DMS 273 (cell line): ENCODE data around the gene GRB10.

ENCODE experiments used
- DNase-seq: peaks from one replicate; lab custom pipeline; 2025; ENCODE audit not compliant: unreplicated experiment; lab: John Stamatoyannopoulos, UW

GRB10 gene

GRCh38 chr7:50721661-50722259, 60.9 kb downstream of the GRB10 start:
- DNase-seq = no peak

DNA sequence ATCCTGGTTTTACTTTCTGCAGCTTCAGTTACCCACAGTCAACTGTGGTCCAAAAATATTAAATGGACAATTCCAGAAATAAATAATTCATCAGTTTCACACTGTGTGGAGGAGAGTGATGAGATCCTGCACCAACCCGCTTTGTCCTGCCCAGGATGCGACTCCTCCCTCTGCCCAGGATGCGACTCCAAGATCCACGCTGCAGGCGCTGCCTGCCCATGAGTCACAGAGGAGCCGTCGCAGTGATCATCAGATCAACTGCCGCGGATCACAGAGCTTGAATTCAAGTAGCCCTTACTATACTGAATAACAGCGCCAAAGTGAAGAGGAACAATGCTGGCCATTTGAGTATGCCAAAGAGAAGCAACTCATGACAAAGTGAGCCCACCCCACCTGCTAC, 61.5 kb downstream of the GRB10 start:
- DNase-seq = no peak

DNA sequence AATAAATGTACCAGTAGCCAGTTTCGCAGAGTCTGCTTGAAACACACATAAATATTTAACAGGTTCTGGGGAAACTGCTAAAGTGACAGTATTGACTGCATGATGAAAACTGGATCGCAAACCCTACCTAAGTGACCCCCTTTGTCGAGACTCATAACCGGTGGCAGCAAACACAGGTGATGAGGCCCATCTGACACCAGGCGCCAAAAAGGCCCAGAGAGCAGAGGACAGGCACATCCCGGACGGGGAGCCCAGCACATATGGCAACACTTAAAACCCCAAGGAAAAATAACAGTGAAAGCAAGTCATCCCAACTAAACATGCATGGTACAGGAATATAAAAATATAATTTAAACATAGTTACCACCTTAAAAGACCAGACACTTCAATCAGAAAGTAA, 62.4 kb downstream of the GRB10 start:
- DNase-seq = no peak

DNA sequence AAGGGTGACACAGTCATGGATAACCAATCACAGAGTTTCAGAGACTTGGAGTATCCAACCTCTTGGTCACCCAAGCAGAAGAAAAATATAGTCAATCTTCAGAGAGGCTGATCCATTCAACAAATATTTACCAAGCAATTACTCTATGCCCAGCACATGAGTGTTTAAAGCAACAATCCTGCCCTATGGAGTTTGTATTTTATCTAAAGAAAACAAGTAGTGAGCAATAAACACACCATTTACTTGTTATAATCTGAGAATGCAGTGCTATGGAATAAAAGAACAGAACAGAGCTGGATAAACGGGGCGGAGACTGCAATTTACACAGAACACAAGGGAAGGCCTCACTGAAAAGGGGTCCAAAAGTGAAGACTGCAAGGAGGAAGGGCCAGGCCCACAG, 63.8 kb downstream of the GRB10 start:
- no peak for DNase-seq

DNA sequence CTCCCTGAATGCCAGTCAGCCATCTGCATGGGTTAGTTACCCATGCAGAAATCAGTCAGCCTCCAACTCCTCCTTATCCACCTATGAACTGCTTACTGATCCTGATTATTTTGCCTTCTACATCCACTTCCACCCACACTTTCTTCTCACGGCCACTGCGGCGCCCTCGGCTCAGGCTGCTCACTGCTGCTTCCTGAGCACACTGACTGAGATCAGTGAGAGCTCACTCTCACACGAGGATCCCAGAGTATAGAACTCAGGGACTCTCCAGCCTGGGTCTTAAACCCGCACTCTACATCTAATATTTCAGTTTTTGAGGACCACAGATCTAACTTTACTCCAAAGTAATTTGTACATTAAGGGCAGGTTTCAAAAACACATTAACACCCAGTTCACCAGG, 64.4 kb downstream of the GRB10 start:
- DNase-seq = no peak

- DNase-seq = no peak
These were observed 65.5 kb downstream of the GRB10 start for GRCh38 chr7:50717181-50717580.

- DNase-seq = no peak
These were observed 67.8 kb downstream of the GRB10 start for GRCh38 chr7:50714857-50715256.

DNA sequence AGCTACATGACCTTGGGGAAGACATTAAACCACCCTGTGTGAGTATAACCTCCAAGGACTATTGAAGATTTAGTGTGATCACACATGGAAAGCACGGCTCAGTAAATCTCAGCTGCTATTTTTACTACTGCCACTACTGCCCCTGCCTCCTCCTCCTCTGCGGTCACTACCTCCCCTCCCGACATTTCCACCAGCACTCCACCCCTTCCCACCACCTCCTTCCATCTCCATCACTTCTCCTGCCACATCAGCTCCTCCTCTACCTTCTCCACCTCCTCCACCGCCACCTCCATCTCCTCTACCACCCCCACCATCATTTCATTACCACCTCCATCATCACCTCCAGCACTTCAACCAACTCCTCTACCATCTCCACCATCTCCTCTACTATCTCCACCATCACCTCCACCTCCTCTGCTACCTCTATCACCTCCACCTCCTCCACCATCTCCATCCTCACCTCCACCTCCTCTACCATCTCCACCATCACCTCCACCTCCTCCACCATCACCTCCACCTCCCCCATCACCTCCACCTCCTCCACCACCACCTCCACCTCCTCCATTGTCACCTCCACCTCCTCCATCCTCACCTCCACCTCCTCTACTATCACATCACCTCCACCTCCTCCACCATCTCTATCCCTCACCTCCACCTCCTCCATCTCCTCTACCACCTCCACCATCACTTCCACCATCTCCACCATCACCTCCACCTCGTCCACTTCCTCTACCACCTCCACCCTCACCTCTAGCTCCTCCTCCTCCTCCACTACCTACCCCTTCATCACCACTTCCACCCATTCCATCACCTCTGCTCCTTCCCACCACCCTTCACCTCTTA, 69.4 kb downstream of the GRB10 start:
- no peak for DNase-seq

- peak; percentile 26 for DNase-seq
These were observed 70.2 kb downstream of the GRB10 start for GRCh38 chr7:50712252-50713122.

- no peak for DNase-seq
These were observed 71.2 kb downstream of the GRB10 start for GRCh38 chr7:50711271-50712175.

GRCh38 chr7:50710441-50711154, 72.1 kb downstream of the GRB10 start:
- no peak for DNase-seq

DNA sequence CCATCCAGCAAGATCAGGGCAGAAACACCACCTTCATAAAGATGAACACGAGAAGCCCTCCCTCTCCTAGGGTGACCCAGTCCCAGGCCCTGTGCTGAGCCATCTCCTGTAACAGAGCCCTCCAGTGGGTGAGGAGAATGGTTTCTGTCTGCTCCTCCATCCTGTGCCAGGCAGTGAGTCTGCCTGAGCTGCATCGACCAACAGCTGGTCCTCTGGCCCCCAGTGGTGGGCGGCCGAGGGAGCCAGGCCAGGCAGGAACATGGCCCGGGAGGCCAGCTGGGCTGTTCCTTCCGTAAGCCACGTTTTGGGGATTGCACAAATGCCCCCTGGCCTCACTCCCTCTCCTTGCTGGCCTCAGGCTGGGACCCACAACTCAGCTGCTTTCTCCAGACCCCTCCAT, 73.5 kb downstream of the GRB10 start:
- peak; percentile 20 for DNase-seq

DNA sequence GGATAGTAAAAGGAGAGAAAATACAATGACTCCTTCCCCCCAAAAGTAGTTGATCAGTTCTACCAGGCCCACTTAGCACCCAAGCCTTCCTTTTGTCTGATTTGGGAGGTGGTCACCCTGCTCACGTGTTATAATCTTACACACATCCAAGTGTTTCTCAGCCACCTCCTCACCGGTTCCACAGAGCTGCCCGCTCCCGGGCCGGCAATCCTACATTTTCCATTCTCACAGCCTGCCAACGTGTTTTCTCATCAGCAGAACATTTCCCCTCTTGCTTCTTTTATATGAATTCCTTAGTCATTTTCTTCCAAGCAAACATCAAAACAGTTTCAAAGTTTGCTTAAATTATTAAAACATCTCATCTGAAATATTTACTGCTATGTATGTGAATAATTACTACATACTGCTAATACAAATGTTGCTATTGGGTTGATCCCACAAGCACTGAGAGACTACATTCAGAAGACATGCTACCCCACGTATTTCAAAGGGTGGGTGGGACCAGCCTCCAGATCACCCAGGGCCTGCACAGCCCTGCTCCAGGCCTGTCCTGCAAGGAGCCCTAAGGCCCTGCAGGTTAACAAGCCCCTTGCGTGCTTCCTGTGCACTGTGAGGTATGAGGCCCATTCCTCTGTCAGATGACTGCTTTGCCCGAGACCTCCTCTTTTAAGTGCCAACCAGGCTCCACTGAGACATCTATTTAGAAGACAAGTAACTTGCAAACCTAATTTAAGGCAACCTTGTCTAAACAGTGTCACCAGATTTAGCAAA, 75.3 kb downstream of the GRB10 start:
- no peak for DNase-seq

DNA sequence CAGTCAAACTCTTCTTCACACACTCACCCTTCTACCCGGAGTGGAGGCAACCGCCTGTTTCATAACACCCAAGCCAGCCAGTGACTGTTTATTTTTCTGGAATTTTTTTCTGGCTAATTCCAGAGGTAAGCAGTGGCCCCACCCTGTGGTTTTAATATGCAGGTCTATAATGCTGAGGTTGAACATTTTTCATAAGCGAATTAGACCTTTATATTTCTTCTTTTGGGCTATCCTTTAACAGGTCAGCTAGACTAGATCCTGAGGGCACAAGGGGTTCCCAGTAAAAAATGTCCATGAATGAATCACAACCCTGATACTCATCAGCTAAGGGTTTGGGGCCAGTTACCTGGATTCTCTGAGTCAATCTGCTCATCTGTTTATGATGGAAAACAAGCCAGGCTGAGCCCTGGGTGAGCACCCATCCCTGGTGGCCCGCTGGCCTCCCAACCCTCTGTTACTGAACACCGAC, 76.2 kb downstream of the GRB10 start:
- no peak for DNase-seq

- no peak for DNase-seq
These were observed 77.9 kb downstream of the GRB10 start for GRCh38 chr7:50704844-50705243.

GRCh38 chr7:50703654-50704053, 79.0 kb downstream of the GRB10 start:
- DNase-seq = no peak

DNA sequence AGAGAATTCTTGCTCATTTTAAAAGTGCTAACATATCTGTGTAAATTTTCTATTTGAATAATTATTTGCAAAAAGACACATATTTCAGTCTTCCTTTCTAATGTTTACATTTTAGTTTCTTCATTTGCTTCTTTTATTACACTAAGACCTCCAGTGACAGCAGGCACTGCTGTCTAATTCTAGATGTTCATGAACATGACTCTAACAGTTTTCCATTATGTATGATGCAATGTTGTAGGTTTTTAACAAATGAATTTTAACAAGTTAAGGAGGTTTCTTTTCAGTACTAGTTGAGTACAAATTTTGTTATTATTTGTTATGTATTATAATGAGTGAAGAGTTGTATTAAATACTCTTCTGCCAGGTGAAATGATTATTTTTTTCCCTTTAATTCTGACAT, 83.6 kb downstream of the GRB10 start:
- DNase-seq = no peak

DNA sequence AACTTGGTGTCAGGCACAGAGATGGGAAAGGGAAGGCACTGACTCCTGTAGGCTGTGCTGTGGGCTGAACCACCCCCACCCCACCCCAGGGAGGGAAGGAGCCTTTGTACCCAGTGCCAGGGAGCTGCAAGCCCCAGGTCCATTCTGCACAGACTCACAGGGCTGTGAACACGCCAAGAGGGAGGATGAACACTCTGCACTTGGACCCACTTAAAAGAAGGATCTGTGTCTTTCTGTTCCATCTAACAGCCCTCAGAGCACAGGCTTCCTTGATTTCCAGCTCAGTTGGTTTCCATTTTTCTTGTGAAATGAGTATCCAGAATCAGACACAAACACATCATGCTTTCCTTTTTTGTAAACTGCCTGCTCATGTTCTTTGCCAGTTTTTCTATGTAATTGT, 84.9 kb downstream of the GRB10 start:
- no peak for DNase-seq
